Stimulated activated naive CD4-positive, alpha-beta T cell (primary cell): Measurements from ENCODE around the gene MRTFA.

ENCODE experiments used
- DNase-seq, 6 experiments: peaks; one replicate each; lab custom pipeline; 2025; lab: John Stamatoyannopoulos, UW

Gene MRTFA

GRCh38 chr22:40428796-40429195, 207.7 kb downstream of the MRTFA start:
- DNase-seq = no peak

GRCh38 chr22:40426594-40427333, 209.8 kb downstream of the MRTFA start:
- no peak for DNase-seq

GRCh38 chr22:40425082-40425481, 211.4 kb downstream of the MRTFA start:
- no peak for DNase-seq

- DNase-seq = no peak
Measured at GRCh38 chr22:40423882-40424640, 212.5 kb downstream of the MRTFA start.

- DNase-seq = no peak
Measured at GRCh38 chr22:40423310-40423688, 213.2 kb downstream of the MRTFA start.

- DNase-seq = no peak
Measured at GRCh38 chr22:40422558-40423309, 213.8 kb downstream of the MRTFA start.

- DNase-seq = no peak
Measured at GRCh38 chr22:40421941-40422340, 214.6 kb downstream of the MRTFA start.

GRCh38 chr22:40421082-40421350, 215.5 kb downstream of the MRTFA start:
- DNase-seq = no peak

GRCh38 chr22:40420341-40421081, 216.0 kb downstream of the MRTFA start:
- DNase-seq = no peak

GRCh38 chr22:40419718-40420117, 216.8 kb downstream of the MRTFA start:
- no peak for DNase-seq

GRCh38 chr22:40418366-40419201, 217.9 kb downstream of the MRTFA start:
- DNase-seq = peak in 1 of 6 experiments; percentile 23

- no peak for DNase-seq
Measured at GRCh38 chr22:40417881-40418280, 218.6 kb downstream of the MRTFA start.

- no peak for DNase-seq
Measured at GRCh38 chr22:40417041-40417440, 219.5 kb downstream of the MRTFA start.

GRCh38 chr22:40416636-40417035, 219.9 kb downstream of the MRTFA start:
- no peak for DNase-seq

GRCh38 chr22:40416267-40416570, 220.3 kb downstream of the MRTFA start:
- no peak for DNase-seq

GRCh38 chr22:40415531-40416266, 220.8 kb downstream of the MRTFA start:
- peak in 1 of 6 experiments; percentile 22 for DNase-seq

- no peak for DNase-seq
Measured at GRCh38 chr22:40414838-40415505, 221.5 kb downstream of the MRTFA start.

- no peak for DNase-seq
Measured at GRCh38 chr22:40414311-40414710, 222.2 kb downstream of the MRTFA start.

- DNase-seq = no peak
Measured at GRCh38 chr22:40413873-40414272, 222.6 kb downstream of the MRTFA start.

- no peak for DNase-seq
Measured at GRCh38 chr22:40412441-40412840, 224.1 kb downstream of the MRTFA start.
